NB4 (cell line): Measurements from ENCODE around the gene STAB1.

ENCODE experiments used
- DNase-seq: peaks from one replicate; pipeline ENCODE4 v3.0.0; 2010; ENCODE audit warnings: low read depth
- H3K4me3 ChIP-seq: one replicate; pipeline ENCODE4 v1.5.1; 2011; ENCODE audit warnings: mild to moderate bottlenecking, low read depth, low read length, moderate library complexity
- MYC ChIP-seq: IDR thresholded peaks from 2 replicates; pipeline ENCODE4 v1.6.1; 2011; ENCODE audit warnings: low read depth, low read length
- POLR2A ChIP-seq: IDR thresholded peaks from 2 replicates; pipeline ENCODE4 v1.6.1; 2011; ENCODE audit warnings: mild to moderate bottlenecking; ENCODE audit not compliant: insufficient read length; ENCODE audit errors: extremely low read depth
- TF ChIP-seq, protein P1 (sequence below): IDR thresholded peaks from one replicate; pipeline ENCODE4 v1.5.1; 2012; ENCODE audit warnings: low read depth, low read length
- TF ChIP-seq, protein P2 (sequence below): IDR thresholded peaks from 2 replicates; pipeline ENCODE4 v1.6.1; 2011; ENCODE audit warnings: low read depth, low read length

Gene STAB1

GRCh38 chr3:52477796-52478095, 17.4 kb upstream of the STAB1 start:
- no peak overlapping the region for H3K4me3 ChIP-seq
- DNase-seq, result no peak

DNA sequence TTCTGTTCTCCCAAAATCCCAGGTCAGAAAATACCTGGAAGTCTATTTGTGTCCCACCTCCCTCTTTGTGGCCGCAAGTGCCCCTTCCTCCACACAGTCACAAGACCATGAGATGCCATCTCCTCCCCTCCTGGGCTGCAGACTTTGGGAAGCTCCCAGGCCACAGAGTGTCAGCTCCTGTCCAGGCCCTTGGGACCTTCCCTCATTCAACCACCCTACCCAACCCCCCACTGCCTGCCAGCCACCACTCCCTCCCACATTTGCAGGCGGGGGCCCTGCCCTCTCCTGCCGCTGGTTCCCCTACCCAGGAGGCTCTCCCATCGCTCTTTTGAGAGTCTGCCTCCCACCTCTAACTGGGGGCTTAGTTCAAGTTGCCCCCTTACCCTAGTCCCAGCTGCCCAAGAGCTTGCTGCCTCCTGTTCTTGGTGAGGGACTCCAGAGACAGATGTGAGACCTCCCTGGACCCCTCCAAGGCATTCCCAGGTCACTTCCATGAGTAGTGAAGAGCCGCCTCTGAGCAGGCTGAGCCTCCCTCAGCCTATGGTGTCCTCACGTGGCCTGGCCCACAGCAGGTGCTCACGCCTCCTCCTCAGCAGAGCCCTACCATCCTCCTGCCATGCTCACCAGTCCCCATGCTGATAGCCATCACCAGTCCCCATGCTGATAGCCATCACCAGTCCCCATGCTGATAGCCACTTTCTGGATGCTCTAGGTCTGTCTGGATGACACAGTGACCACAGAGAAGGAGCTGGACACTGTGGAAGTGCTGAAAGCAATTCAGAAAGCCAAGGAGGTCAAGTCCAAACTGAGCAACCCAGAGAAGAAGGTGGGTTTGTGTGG, 15.9 kb upstream of the STAB1 start:
- H3K4me3 ChIP-seq, result no peak overlapping the region
- no peak for DNase-seq
- TF ChIP-seq MYC (no peak), POLR2A (no peak)
- TF ChIP-seq, protein P1, sequence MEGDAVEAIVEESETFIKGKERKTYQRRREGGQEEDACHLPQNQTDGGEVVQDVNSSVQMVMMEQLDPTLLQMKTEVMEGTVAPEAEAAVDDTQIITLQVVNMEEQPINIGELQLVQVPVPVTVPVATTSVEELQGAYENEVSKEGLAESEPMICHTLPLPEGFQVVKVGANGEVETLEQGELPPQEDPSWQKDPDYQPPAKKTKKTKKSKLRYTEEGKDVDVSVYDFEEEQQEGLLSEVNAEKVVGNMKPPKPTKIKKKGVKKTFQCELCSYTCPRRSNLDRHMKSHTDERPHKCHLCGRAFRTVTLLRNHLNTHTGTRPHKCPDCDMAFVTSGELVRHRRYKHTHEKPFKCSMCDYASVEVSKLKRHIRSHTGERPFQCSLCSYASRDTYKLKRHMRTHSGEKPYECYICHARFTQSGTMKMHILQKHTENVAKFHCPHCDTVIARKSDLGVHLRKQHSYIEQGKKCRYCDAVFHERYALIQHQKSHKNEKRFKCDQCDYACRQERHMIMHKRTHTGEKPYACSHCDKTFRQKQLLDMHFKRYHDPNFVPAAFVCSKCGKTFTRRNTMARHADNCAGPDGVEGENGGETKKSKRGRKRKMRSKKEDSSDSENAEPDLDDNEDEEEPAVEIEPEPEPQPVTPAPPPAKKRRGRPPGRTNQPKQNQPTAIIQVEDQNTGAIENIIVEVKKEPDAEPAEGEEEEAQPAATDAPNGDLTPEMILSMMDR, result no peak
- TF ChIP-seq, protein P2, sequence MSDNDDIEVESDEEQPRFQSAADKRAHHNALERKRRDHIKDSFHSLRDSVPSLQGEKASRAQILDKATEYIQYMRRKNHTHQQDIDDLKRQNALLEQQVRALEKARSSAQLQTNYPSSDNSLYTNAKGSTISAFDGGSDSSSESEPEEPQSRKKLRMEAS, result no peak

More at GRCh38 chr3:52477796-52478095, 17.4 kb upstream of the STAB1 start:
- TF ChIP-seq, protein P1, result no peak
- TF ChIP-seq MYC (no peak), POLR2A (no peak)
- TF ChIP-seq, protein P2, result no peak

GRCh38 chr3:52479877-52480575, 15.1 kb upstream of the STAB1 start:
- H3K4me3 ChIP-seq, result no peak overlapping the region
- TF ChIP-seq, protein P2, result no peak
- TF ChIP-seq MYC (no peak), POLR2A (no peak)
- TF ChIP-seq, protein P1, result no peak
- no peak for DNase-seq

GRCh38 chr3:52480768-52481715, 14.1 kb upstream of the STAB1 start:
- TF ChIP-seq POLR2A (no peak), MYC (no peak)
- TF ChIP-seq, protein P1, result no peak
- TF ChIP-seq, protein P2, result no peak
- DNase-seq, result no peak
- no peak overlapping the region for H3K4me3 ChIP-seq

GRCh38 chr3:52481819-52482521, 13.2 kb upstream of the STAB1 start:
- no peak for TF ChIP-seq MYC
- TF ChIP-seq, protein P1, result peak; percentile 48
- TF ChIP-seq, protein P2, result no peak
- no peak for TF ChIP-seq POLR2A
- DNase-seq, result peak; percentile 45
- H3K4me3 ChIP-seq, result no peak overlapping the region
